K562 (cell line): ENCODE data around the gene IZUMO4. TPM values are rescaled to one million over a fixed set of nuclear protein-coding genes. Genes with fewer than 3 reads are reported as not detected.

Experiments used
- BHLHE40 ChIP-seq: IDR thresholded peaks from 2 replicates; pipeline ENCODE4 v1.6.1; 2011; ENCODE audit warnings: low read length, improper control_type of control experiment
- CHD4 ChIP-seq: fragments of 200-600 bp; sonication (generic); IDR thresholded peaks from 3 replicates; pipeline ENCODE4 v1.6.1; 2012; ENCODE audit warnings: low read depth, mild to moderate bottlenecking, mixed read lengths, low read length, inconsistent platforms; ENCODE audit not compliant: insufficient read depth, insufficient replicate concordance, poor library complexity, severe bottlenecking
- CREB3L1 ChIP-seq: fragments of 450-650 bp; IDR thresholded peaks from 2 replicates; pipeline ENCODE4 v1.6.1; 2014; ENCODE audit warnings: low read depth, mild to moderate bottlenecking, moderate library complexity, borderline replicate concordance
- CSDE1 ChIP-seq, 2 experiments: fragments of 450-650 bp; IDR thresholded peaks; 2 replicates each; pipeline ENCODE4 v1.6.1; 2016; ENCODE audit warnings: mild to moderate bottlenecking in 1 of 2
- DMBX1 ChIP-seq: fragments of 250-450 bp; sonication (Bioruptor Pico); IDR thresholded peaks from 2 replicates; pipeline ENCODE4 v1.8.0; 2022; ENCODE audit warnings: inconsistent platforms, mild to moderate bottlenecking, moderate library complexity, borderline replicate concordance
- HDAC2 ChIP-seq: fragments of 450-650 bp; IDR thresholded peaks from 2 replicates; pipeline ENCODE4 v1.6.1; 2016; ENCODE audit warnings: mild to moderate bottlenecking
- HIVEP1 ChIP-seq: fragments of 250-450 bp; sonication (Bioruptor Pico); IDR thresholded peaks from 2 replicates; pipeline ENCODE4 v1.4.0; 2020; ENCODE audit warnings: mild to moderate bottlenecking
- MXI1 ChIP-seq: IDR thresholded peaks from 2 replicates; pipeline ENCODE4 v1.6.1; 2011; ENCODE audit warnings: low read depth, mild to moderate bottlenecking, improper control_type of control experiment, low read length
- NR2C1 ChIP-seq, 2 experiments: fragments of 450-650 bp; IDR thresholded peaks; 2 replicates each; pipeline ENCODE4 v1.6.1; 2017; ENCODE audit warnings: mild to moderate bottlenecking in 2 of 2, antibody characterized with exemption in 1 of 2, inconsistent platforms in 1 of 2, missing compliant biosample characterization in 1 of 2, missing genetic modification characterization in 1 of 2
- POLR2A ChIP-seq: fragments of 450-650 bp; conservative IDR thresholded peaks from 2 replicates; pipeline ENCODE4 v1.6.1; 2016
- RBFOX2 ChIP-seq: fragments of 200-400 bp; formaldehyde crosslinking; IDR thresholded peaks from 2 replicates; pipeline ENCODE4 v1.6.1; 2017; ENCODE audit warnings: low read depth, mild to moderate bottlenecking, low read length, moderate library complexity
- RBM25 ChIP-seq: fragments of 200-400 bp; formaldehyde crosslinking; IDR thresholded peaks from 2 replicates; pipeline ENCODE4 v1.6.1; 2018; ENCODE audit warnings: low read length, low read depth, moderate library complexity; ENCODE audit not compliant: severe bottlenecking
- SETDB1 ChIP-seq: IDR thresholded peaks from one replicate; pipeline ENCODE4 v1.6.1; 2012; ENCODE audit warnings: low read length, control low read depth, inconsistent platforms
- SMARCC2 ChIP-seq: fragments of 450-650 bp; IDR thresholded peaks from 2 replicates; pipeline ENCODE4 v1.6.1; 2017; ENCODE audit warnings: antibody characterized with exemption, moderate library complexity, mild to moderate bottlenecking, low read depth
- SMARCE1 ChIP-seq: fragments of 450-650 bp; IDR thresholded peaks from 2 replicates; pipeline ENCODE4 v1.7.1; 2016; ENCODE audit warnings: mild to moderate bottlenecking
- USF2 ChIP-seq: sonication (generic); formaldehyde crosslinking; IDR thresholded peaks from 2 replicates; pipeline ENCODE4 v1.5.0; 2020; ENCODE audit warnings: missing genetic modification reagents
- YY1 ChIP-seq, 3 experiments: IDR thresholded peaks; 2 replicates each; pipeline ENCODE4 v1.6.1; 2011; ENCODE audit warnings: low read length in 2 of 3, mild to moderate bottlenecking in 2 of 3, moderate library complexity in 2 of 3, borderline replicate concordance in 1 of 3, control low read depth in 1 of 3, low read depth in 1 of 3; ENCODE audit not compliant: insufficient read depth in 3 of 3, insufficient replicate concordance in 2 of 3, control insufficient read depth in 1 of 3, insufficient read length in 1 of 3; ENCODE audit errors: extremely low read depth in 1 of 3
- ZNF408 ChIP-seq: fragments of 250-450 bp; sonication (Bioruptor Pico); IDR thresholded peaks from 2 replicates; pipeline ENCODE4 v1.4.0; 2020; ENCODE audit warnings: low read depth, mild to moderate bottlenecking, moderate library complexity
- ZNF583 ChIP-seq: fragments of 250-450 bp; sonication (Bioruptor Pico); IDR thresholded peaks from 2 replicates; pipeline ENCODE4 v1.4.0; 2020
- ZNF717 ChIP-seq: fragments of 250-450 bp; sonication (Bioruptor Pico); IDR thresholded peaks from 2 replicates; pipeline ENCODE4 v1.5.0; 2021
- polyA plus RNA-seq, 8 experiments: library from polyadenylated mRNA; depleted of rRNA in 4 of 8; stranded (reverse) in 5 of 8; unstranded in 3 of 8; fragments of >200 nt; fragmentation: Nextera tagmentation in 2 of 8; fragmentation: Illumina TruSeq in 1 of 8; extraction: Ambion mirVana in 2 of 8; extraction: Trizol in 1 of 8; gene quantifications; 2 replicates each; pipeline versions ENCODE4 v1.2.1 to v1.2.3, GENCODE V29; 2011 to 2014; ENCODE audit warnings: inconsistent platforms in 1 of 8, missing spikeins in 1 of 8
- total RNA-seq, 7 experiments: library from RNA; depleted of rRNA in 6 of 7; stranded (reverse); fragments of >200 nt in 6 of 7; fragmentation: Illumina TruSeq in 2 of 7; extraction: Trizol in 2 of 7; gene quantifications; 2 replicates each; pipeline versions ENCODE4 v1.2.1 to v1.2.3, GENCODE V29; 2011 to 2021; ENCODE audit warnings: low replicate concordance in 1 of 7
- TF ChIP-seq, protein P1 (sequence below), 2 experiments: IDR thresholded peaks; 2 replicates each; pipeline ENCODE4 v1.6.1; 2012; ENCODE audit warnings: improper control_type of control experiment in 2 of 2, low read depth in 2 of 2, low read length in 2 of 2, borderline replicate concordance in 1 of 2
- TF ChIP-seq, protein P2 (sequence below): sonication (generic); formaldehyde crosslinking; IDR thresholded peaks from 2 replicates; pipeline ENCODE4 v1.8.0; 2022; ENCODE audit warnings: mild to moderate bottlenecking, low read depth, missing genetic modification reagents

IZUMO4 gene
- total and polyA plus RNA-seq, 9 of the 15 experiments (the other 6 are each of a cell fraction or from before 2014, with no cell fraction given) = 0.07 to 3.9 (median 1.2) TPM

DNA sequence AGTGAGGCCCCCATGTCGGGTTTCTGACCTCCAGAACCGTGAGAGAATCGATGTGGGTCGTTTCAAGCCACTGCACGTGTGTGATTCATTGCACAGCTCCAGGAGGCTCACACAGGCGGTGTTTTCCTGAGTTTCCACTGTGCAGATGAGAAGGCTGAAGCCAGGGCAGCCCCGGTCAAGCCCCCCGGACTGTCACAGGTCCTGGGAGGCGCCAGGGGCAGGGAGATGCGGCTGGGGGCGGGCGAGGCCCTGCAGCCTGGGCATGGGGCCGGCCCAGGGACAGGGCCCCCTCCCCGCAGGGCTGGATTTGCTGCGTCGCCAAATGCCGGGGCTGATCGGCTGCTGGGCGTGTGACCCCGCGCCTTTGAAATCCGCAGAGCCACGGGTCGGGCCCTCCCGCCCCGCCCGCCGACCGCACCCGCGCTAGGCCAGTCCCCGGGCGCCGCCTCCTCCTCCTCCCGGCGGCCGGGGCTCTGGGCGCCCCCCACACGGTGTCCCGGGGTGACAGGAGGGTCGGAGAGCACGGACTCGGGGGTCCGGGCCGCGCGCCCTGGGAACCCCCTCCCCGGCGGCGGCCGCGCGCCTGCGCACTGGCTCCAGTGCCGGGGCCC, 35.7 kb upstream of the IZUMO4 start (continued):
- TF ChIP-seq DMBX1 (peak; percentile 78), ZNF717 (0 out of 2 replicates have a peak, but pooled peaks have one; percentile 38), POLR2A (peak; percentile 8; the same call in 1 of the 2 replicates), SETDB1 (no peak), RBFOX2 (peak; percentile 70), BHLHE40 (peak; percentile 60), CREB3L1 (no peak; the same call in 1 of the 2 replicates), RBM25 (peak; percentile 48), YY1 (IDR thresholded peaks at IDR 0.05; ENCODE audit: borderline replicate concordance in 1 of 3, control insufficient read depth in 1 of 3, extremely low read depth in 1 of 3, insufficient read depth in 3 of 3, insufficient read length in 1 of 3, insufficient replicate concordance in 2 of 3, low read depth in 1 of 3, low read length in 2 of 3) (peak in 1 of 3 experiments; percentile 60), ZNF408 (CRISPR knock-in tag) (no peak), USF2 (CRISPR knock-in tag) (peak; percentile 39; the same call in 1 of the 2 replicates), HIVEP1 (CRISPR knock-in tag) (peak; percentile 35; the same call in 1 of the 2 replicates), HDAC2 (peak; percentile 23; the same call in 1 of the 2 replicates), MXI1 (no peak), CSDE1 (IDR thresholded peaks at IDR 0.05) (no peak), CHD4 (no peak), ZNF583 (CRISPR knock-in tag) (peak; percentile 79), SMARCE1 (no peak), SMARCC2 (no peak), NR2C1 (IDR thresholded peaks at IDR 0.05) (no peak), NR2C1 (tag; IDR thresholded peaks at IDR 0.05) (peak; percentile 48; the same call in 1 of the 2 replicates)
- TF ChIP-seq, protein P1, sequence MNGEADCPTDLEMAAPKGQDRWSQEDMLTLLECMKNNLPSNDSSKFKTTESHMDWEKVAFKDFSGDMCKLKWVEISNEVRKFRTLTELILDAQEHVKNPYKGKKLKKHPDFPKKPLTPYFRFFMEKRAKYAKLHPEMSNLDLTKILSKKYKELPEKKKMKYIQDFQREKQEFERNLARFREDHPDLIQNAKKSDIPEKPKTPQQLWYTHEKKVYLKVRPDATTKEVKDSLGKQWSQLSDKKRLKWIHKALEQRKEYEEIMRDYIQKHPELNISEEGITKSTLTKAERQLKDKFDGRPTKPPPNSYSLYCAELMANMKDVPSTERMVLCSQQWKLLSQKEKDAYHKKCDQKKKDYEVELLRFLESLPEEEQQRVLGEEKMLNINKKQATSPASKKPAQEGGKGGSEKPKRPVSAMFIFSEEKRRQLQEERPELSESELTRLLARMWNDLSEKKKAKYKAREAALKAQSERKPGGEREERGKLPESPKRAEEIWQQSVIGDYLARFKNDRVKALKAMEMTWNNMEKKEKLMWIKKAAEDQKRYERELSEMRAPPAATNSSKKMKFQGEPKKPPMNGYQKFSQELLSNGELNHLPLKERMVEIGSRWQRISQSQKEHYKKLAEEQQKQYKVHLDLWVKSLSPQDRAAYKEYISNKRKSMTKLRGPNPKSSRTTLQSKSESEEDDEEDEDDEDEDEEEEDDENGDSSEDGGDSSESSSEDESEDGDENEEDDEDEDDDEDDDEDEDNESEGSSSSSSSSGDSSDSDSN (IDR thresholded peaks at IDR 0.05; ENCODE audit: borderline replicate concordance in 1 of 2, low read depth in 2 of 2, low read length in 2 of 2) = peak in 1 of 2 experiments; percentile 79; a peak in 1 of 4 replicates
- TF ChIP-seq, protein P2, sequence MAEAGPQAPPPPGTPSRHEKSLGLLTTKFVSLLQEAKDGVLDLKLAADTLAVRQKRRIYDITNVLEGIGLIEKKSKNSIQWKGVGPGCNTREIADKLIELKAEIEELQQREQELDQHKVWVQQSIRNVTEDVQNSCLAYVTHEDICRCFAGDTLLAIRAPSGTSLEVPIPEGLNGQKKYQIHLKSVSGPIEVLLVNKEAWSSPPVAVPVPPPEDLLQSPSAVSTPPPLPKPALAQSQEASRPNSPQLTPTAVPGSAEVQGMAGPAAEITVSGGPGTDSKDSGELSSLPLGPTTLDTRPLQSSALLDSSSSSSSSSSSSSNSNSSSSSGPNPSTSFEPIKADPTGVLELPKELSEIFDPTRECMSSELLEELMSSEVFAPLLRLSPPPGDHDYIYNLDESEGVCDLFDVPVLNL (CRISPR knock-in tag) = 0 out of 2 replicates have a peak, but pooled peaks have one; percentile 60
